Peyer's patch (tissue), 4 donors: ENCODE results near the gene AGBL5.

Source experiments
- CTCF ChIP-seq, 6 experiments: fragments of 450-650 bp in 4 of 6; fragments of 200-600 bp in 2 of 6; sonication (generic) in 1 of 6; IDR thresholded peaks; one replicate each; pipeline ENCODE4 v1.5.1; 2017 to 2019; ENCODE audit warnings: antibody characterized with exemption in 6 of 6, mild to moderate bottlenecking in 3 of 6, moderate library complexity in 1 of 6
- POLR2A ChIP-seq, 2 donors: fragments of 450-650 bp; IDR thresholded peaks; one replicate each; pipeline ENCODE4 v1.5.1; 2017; ENCODE audit warnings: antibody characterized with exemption in 2 of 2, mild to moderate bottlenecking in 2 of 2, moderate library complexity in 2 of 2

GRCh38 chr2:27096748-27097297 lies 45.4 kb downstream of the AGBL5 start:
- no peak for TF ChIP-seq CTCF (IDR thresholded peaks at IDR 0.05)
- no peak for TF ChIP-seq POLR2A (IDR thresholded peaks at IDR 0.05)
